H1 (cell line): Measurements from ENCODE around the gene TRIM43B. TPM values are rescaled to one million over a fixed set of nuclear protein-coding genes. Genes with fewer than 3 reads are reported as not detected.
"Not testable (repeated sequence)": the region's sequence is repeated elsewhere in the genome, so short reads cannot be mapped to it uniquely, and the experiment has no call there.

ENCODE experiments used
- CTCF ChIA-PET: fragments of 300-600 bp; sonication (Branson Sonifier 250); formaldehyde crosslinking; loops from one replicate; lab custom pipeline; 2021; ENCODE audit not compliant: partially characterized antibody; lab: Charles Lee
- POLR2A ChIA-PET: fragments of 300-600 bp; sonication (Branson Sonifier 250); formaldehyde crosslinking; loops from one replicate; lab custom pipeline; 2021; ENCODE audit warnings: inconsistent platforms; ENCODE audit not compliant: partially characterized antibody; lab: Charles Lee
- DNase-seq, 2 experiments: peaks; one replicate each; pipeline versions ENCODE4 v3.0.0 to v3.0.0-alpha.2; 2010 to 2022; ENCODE audit warnings: low spot score in 2 of 2, low read depth in 1 of 2, mixed read lengths in 1 of 2
- FAIRE-seq: peaks from 2 replicates; lab custom pipeline; 2011; peaks lifted over from hg19 to GRCh38; lab: Jason Lieb, UNC
- H2AFZ ChIP-seq: 2 replicates; pipeline ENCODE4 v1.8.1; 2012; ENCODE audit warnings: low read length, inconsistent platforms
- H2AK5ac ChIP-seq: 2 replicates; pipeline ENCODE4 v1.6.1; 2013; ENCODE audit warnings: low read depth, low read length
- H2BK120ac ChIP-seq: replicated peaks from 2 replicates; pipeline ENCODE3; 2013; ENCODE audit warnings: low read depth, low read length, inconsistent platforms
- H2BK12ac ChIP-seq: 2 replicates; pipeline ENCODE4 v1.6.1; 2013; ENCODE audit warnings: low read depth, low read length
- H2BK15ac ChIP-seq: 2 replicates; pipeline ENCODE4 v1.6.1; 2013; ENCODE audit warnings: low read length
- H2BK20ac ChIP-seq: 2 replicates; pipeline ENCODE4 v1.6.1; 2013; ENCODE audit warnings: low read length
- H2BK5ac ChIP-seq: 2 replicates; pipeline ENCODE4 v1.6.1; 2013; ENCODE audit warnings: low read depth, low read length
- H3K14ac ChIP-seq: 2 replicates; pipeline ENCODE4 v1.6.1; 2013; ENCODE audit warnings: inconsistent platforms; ENCODE audit not compliant: insufficient read length
- H3K18ac ChIP-seq: 2 replicates; pipeline ENCODE4 v1.6.1; 2013; ENCODE audit warnings: low read length; ENCODE audit errors: extremely low read depth
- H3K23ac ChIP-seq: 2 replicates; pipeline ENCODE4 v1.6.1; 2013; ENCODE audit warnings: inconsistent platforms; ENCODE audit not compliant: insufficient read length
- H3K23me2 ChIP-seq: 2 replicates; pipeline ENCODE4 v1.6.1; 2013; ENCODE audit warnings: low read depth, low read length
- H3K27ac ChIP-seq: 2 replicates; pipeline ENCODE4 v1.6.1; 2011; ENCODE audit warnings: low read depth, low read length, inconsistent platforms
- H3K27me3 ChIP-seq, 4 experiments: replicated peaks in 1 of 4; 1 replicate in 1 of 4; 2 replicates in 3 of 4; pipeline versions ENCODE4 v1.6.1 to v1.8.1; 2011 to 2013; ENCODE audit warnings: low read length in 3 of 4, mild to moderate bottlenecking in 3 of 4, inconsistent platforms in 2 of 4, mixed read lengths in 2 of 4, moderate library complexity in 1 of 4; ENCODE audit not compliant: control insufficient read depth in 3 of 4, insufficient read depth in 3 of 4; ENCODE audit errors: extremely low read depth in 1 of 4
- H3K36me3 ChIP-seq, 4 experiments: 2 replicates each; pipeline versions ENCODE4 v1.6.1 to v1.8.1; 2011 to 2013; ENCODE audit warnings: mild to moderate bottlenecking in 4 of 4, low read length in 3 of 4, moderate library complexity in 2 of 4, control low read depth in 1 of 4, inconsistent platforms in 1 of 4; ENCODE audit not compliant: insufficient read depth in 4 of 4, control insufficient read depth in 2 of 4
- H3K4ac ChIP-seq: replicated peaks from 2 replicates; pipeline ENCODE3; 2013; ENCODE audit warnings: low read length, low read depth, mixed read lengths, inconsistent platforms; ENCODE audit not compliant: insufficient read length
- H3K4me1 ChIP-seq, 4 experiments: replicated peaks in 1 of 4; 1 replicate in 1 of 4; 2 replicates in 3 of 4; pipeline versions ENCODE4 v1.6.1 to v1.8.1; 2011 to 2013; ENCODE audit warnings: low read length in 3 of 4, inconsistent platforms in 2 of 4, mixed read lengths in 1 of 4; ENCODE audit not compliant: insufficient read depth in 4 of 4, control insufficient read depth in 3 of 4
- H3K4me2 ChIP-seq, 2 experiments: 2 replicates each; pipeline versions ENCODE4 v1.6.1 to v1.8.1; 2011 to 2013; ENCODE audit warnings: low read depth in 2 of 2, low read length in 2 of 2, control low read depth in 1 of 2, inconsistent platforms in 1 of 2, mild to moderate bottlenecking in 1 of 2; ENCODE audit not compliant: insufficient read depth in 1 of 2
- H3K4me3 ChIP-seq, 4 experiments: fragments of 200-600, 300-600 bp in 1 of 4; sonication (generic), shearing (Covaris generic), sonication (Bioruptor Twin) in 1 of 4; 2 replicates each; pipeline versions ENCODE4 v1.5.1 to v1.8.1; 2011 to 2016; ENCODE audit warnings: low read length in 4 of 4, low read depth in 3 of 4, control low read depth in 2 of 4, inconsistent platforms in 2 of 4, mild to moderate bottlenecking in 2 of 4, mixed read lengths in 1 of 4, moderate library complexity in 1 of 4; ENCODE audit not compliant: insufficient read depth in 2 of 4; ENCODE audit errors: extremely low read depth in 1 of 4
- H3K56ac ChIP-seq: replicated peaks from 2 replicates; pipeline ENCODE3; 2013; ENCODE audit warnings: low read depth, mild to moderate bottlenecking, mixed read lengths, low read length, inconsistent platforms; ENCODE audit not compliant: insufficient read length
- H3K79me1 ChIP-seq: 2 replicates; pipeline ENCODE4 v1.6.1; 2013; ENCODE audit warnings: low read depth, low read length, control low read depth
- H3K79me2 ChIP-seq, 2 experiments: 2 replicates each; pipeline versions ENCODE4 v1.6.1 to v1.8.1; 2012 to 2013; ENCODE audit warnings: low read length in 2 of 2, mild to moderate bottlenecking in 2 of 2, inconsistent platforms in 1 of 2; ENCODE audit not compliant: insufficient read depth in 2 of 2, control insufficient read depth in 1 of 2
- H3K9ac ChIP-seq, 4 experiments: replicated peaks in 1 of 4; 1 replicate in 1 of 4; 2 replicates in 3 of 4; pipeline versions ENCODE4 v1.6.1 to v1.8.1; 2011 to 2013; ENCODE audit warnings: low read depth in 3 of 4, low read length in 3 of 4, control low read depth in 2 of 4, mild to moderate bottlenecking in 2 of 4, moderate library complexity in 2 of 4, inconsistent platforms in 1 of 4; ENCODE audit errors: extremely low read depth in 1 of 4
- H3K9me3 ChIP-seq, 2 experiments: 2 replicates each; pipeline versions ENCODE4 v1.6.1 to v1.8.1; 2012 to 2013; ENCODE audit warnings: mild to moderate bottlenecking in 2 of 2, moderate library complexity in 2 of 2, control low read depth in 1 of 2, inconsistent platforms in 1 of 2, low read depth in 1 of 2, low read length in 1 of 2, mixed read lengths in 1 of 2; ENCODE audit not compliant: insufficient read depth in 2 of 2
- H4K20me1 ChIP-seq, 2 experiments: replicated peaks in 1 of 2; 2 replicates each; pipeline versions ENCODE3 to v1.8.1; 2011 to 2013; ENCODE audit warnings: inconsistent platforms in 2 of 2, low read length in 2 of 2, mild to moderate bottlenecking in 1 of 2; ENCODE audit not compliant: insufficient read depth in 2 of 2, control insufficient read depth in 1 of 2
- H4K5ac ChIP-seq: 2 replicates; pipeline ENCODE4 v1.6.1; 2013; ENCODE audit warnings: low read length, low read depth, mixed read lengths, inconsistent platforms; ENCODE audit not compliant: insufficient read length
- H4K8ac ChIP-seq: 2 replicates; pipeline ENCODE4 v1.8.0; 2013; ENCODE audit warnings: mild to moderate bottlenecking, moderate library complexity, low read length, inconsistent platforms; ENCODE audit not compliant: insufficient read depth; ENCODE audit errors: extremely low read depth
- H4K91ac ChIP-seq: replicated peaks from 2 replicates; pipeline ENCODE3; 2013; ENCODE audit warnings: low read length, mixed read lengths, inconsistent platforms; ENCODE audit not compliant: insufficient read length
- WGBS, 2 experiments: shearing (Covaris generic) in 1 of 2; methylation state at CpG; one replicate each; pipeline versions ENCODE4 v1.1.6 to v1.1.7; 2013 to 2015; ENCODE audit warnings: low lambda C conversion rate in 2 of 2, mixed read lengths in 2 of 2, inconsistent platforms in 1 of 2, low coverage in 1 of 2, missing lambda C conversion rate in 1 of 2; ENCODE audit not compliant: insufficient replicate concordance in 2 of 2, insufficient coverage in 1 of 2, insufficient read length in 1 of 2; ENCODE audit errors: extremely low coverage in 1 of 2, missing lambda C conversion rate in 1 of 2; 5-methylcytosine and 5-hydroxymethylcytosine counted together
- polyA plus RNA-seq, 7 experiments: library from polyadenylated mRNA; depleted of rRNA in 3 of 7; stranded (reverse) in 5 of 7; unstranded in 2 of 7; fragments of >200 nt in 5 of 7; fragments of 200-250 nt in 2 of 7; gene quantifications; 1 replicate in 5 of 7; 2 replicates in 1 of 7; 4 replicates in 1 of 7; pipeline versions ENCODE4 v1.2.1 to v1.2.3, GENCODE V29; 2011 to 2013; ENCODE audit warnings: missing spikeins in 2 of 7, mixed read lengths in 2 of 7
- total RNA-seq: library from RNA; stranded (reverse); fragmentation: NEBNext Ultra II Directional; extraction: Animal tissue kit (Norgen Biotek cat#: 25700); gene quantifications from 2 replicates; pipeline ENCODE4 v1.2.1, GENCODE V29; 2021

TRIM43B gene
- total and polyA plus RNA-seq, 2 of the 8 experiments (the other 6 are each of a cell fraction or from before 2014, with no cell fraction given), result not detected

- H3K9ac ChIP-seq, H3K36me3 ChIP-seq, H2BK15ac ChIP-seq, H3K14ac ChIP-seq, H2AK5ac ChIP-seq, H3K4me1 ChIP-seq, H3K79me2 ChIP-seq, H2BK5ac ChIP-seq, H3K56ac ChIP-seq, H2BK12ac ChIP-seq, POLR2A ChIA-PET, H3K23me2 ChIP-seq, H4K20me1 ChIP-seq, H2BK120ac ChIP-seq, H3K27ac ChIP-seq, H2BK20ac ChIP-seq, H3K9me3 ChIP-seq, H2AFZ ChIP-seq, H4K8ac ChIP-seq, FAIRE-seq, CTCF ChIA-PET, H3K18ac ChIP-seq, H3K27me3 ChIP-seq, H3K4me3 ChIP-seq, H3K79me1 ChIP-seq, H3K23ac ChIP-seq, H3K4me2 ChIP-seq, DNase-seq, H4K91ac ChIP-seq, H3K4ac ChIP-seq, H4K5ac ChIP-seq: not testable (repeated sequence)
- WGBS, 2 experiments, result no CpG with 5 or more reads among the region's 3 CpGs
Observed at GRCh38 chr2:95467984-95468383, 16.6 kb downstream of the TRIM43B start.

- FAIRE-seq, POLR2A ChIA-PET: not testable (repeated sequence)
Observed at GRCh38 chr2:95466572-95466971, 18.0 kb downstream of the TRIM43B start.

More at GRCh38 chr2:95466572-95466971, 18.0 kb downstream of the TRIM43B start:
- no CpG with 5 or more reads among the region's 2 CpGs for WGBS, 2 experiments
- H3K36me3 ChIP-seq, H3K79me2 ChIP-seq, H2BK12ac ChIP-seq, H4K20me1 ChIP-seq, H3K4ac ChIP-seq, H2BK15ac ChIP-seq, DNase-seq, H3K56ac ChIP-seq, H3K27me3 ChIP-seq, H3K23me2 ChIP-seq, H2BK120ac ChIP-seq, H3K9me3 ChIP-seq, H3K4me2 ChIP-seq, H3K14ac ChIP-seq, CTCF ChIA-PET, H3K27ac ChIP-seq, H2AK5ac ChIP-seq, H3K4me3 ChIP-seq, H3K9ac ChIP-seq, H4K91ac ChIP-seq, H3K79me1 ChIP-seq, H3K4me1 ChIP-seq, H2AFZ ChIP-seq, H4K5ac ChIP-seq, H2BK5ac ChIP-seq, H4K8ac ChIP-seq, H3K18ac ChIP-seq, H3K23ac ChIP-seq, H2BK20ac ChIP-seq: not testable (repeated sequence)
